ENCODE data around the gene CD300LF.

Gene CD300LF

DNA sequence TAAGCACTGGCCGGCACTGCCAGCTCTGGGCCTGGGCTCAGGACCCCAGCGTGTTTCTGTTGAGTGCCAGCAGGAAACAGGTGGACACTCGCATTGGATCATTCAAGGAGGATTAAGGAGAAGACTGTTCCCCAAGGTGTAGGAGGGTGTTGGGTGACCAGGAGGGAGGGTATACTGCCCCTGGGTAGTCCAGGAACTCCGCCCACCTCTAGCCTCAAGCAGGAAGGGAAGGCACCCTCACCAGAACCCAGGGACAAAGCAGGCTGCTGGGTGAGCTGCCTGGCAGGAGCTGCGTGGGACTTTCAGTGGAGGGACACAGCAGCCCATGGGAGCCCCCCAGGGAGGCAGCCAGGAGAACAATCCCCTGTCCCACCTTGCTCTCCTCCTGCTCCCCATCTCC is 16.6 kb upstream of the CD300LF start:
- no peak for DNase-seq

DNA sequence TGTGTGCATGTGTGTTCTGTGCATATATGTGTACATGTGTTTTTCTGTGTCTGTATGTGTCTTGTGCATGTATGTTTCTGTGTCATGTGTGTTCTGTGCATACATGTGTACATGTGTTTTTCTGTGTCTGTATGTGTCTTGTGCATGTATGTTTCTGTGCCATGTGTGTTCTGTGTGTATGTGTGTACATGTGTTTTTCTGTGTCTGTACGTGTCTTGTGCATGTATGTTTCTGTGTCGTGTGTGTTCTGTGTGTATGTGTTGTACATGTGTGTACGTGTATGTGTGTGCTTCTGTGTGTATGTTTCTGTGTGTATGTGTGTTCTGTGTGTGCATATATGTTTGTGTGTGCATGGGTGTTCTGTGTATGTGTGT is 16.0 kb upstream of the CD300LF start:
- DNase-seq: no peak

DNA sequence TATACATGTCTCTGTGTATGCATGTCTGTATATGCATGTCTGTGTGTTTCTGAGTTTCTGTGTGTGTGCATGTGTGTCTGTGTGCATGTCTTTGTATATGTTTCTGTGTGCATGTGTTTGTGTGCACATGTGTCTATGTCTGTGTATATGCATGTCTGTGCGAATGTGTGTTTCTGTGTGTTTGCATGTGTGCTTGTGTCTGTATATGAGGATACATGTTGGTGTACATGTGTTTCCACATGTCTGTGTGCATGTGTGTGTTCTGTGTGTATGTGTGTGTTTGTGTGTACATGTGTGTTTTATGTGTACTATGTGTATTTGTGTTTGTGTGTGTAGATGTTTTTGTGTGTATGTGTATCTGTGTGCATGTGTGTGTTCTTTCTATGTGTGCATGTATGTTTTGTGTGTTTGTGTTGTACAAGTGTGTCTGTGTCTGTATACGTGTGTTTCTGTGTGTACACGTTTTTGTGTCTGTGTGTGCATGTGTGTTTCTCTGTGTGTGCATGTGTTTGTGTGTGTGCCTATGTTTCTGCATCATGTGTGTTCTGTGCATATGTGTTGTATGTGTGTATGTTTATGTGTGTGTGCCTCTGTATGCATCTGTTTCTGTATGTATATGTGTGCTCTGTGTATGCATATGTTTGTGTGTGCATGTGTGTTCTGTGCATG is 15.4 kb upstream of the CD300LF start:
- DNase-seq: no peak

DNA sequence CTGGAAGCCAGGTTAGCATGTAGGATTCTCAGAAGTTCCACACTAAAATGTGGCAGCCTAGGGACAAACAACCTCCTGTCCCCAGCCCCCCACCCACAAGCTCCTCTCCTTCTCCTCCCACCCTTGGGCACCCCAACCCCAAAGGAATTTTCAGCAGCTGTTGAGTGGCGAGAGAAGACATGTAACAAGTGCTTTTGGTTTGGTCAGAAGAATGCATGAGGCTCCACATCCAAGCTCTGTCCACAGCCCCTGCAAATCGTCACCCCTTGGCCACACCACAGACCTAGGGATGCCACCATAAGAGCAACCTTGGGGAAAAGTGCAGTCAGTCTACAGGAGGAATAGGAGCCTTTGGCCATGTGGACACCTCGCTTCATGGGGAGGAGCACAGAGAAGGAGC is 12.4 kb upstream of the CD300LF start:
- DNase-seq: no peak

DNA sequence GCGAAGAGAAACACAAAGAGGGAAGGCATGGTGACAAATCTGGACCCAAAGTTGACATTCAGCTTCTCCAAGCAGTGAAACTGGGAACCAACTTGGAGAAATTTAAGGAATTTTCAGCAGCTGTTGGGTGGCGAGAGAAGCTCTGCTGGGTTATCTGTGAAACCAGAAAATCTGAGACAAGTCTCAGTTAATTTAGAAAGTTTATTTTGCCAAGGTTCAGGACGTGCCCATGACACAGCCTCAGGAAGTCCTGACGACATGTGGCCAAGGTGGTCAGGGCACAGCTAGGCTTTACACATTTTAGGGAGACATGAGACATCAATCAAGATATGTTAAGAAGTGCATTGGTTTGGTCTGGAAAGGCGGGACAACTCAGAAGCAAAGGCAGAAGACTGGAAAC is 11.2 kb upstream of the CD300LF start:
- DNase-seq: no peak

DNA sequence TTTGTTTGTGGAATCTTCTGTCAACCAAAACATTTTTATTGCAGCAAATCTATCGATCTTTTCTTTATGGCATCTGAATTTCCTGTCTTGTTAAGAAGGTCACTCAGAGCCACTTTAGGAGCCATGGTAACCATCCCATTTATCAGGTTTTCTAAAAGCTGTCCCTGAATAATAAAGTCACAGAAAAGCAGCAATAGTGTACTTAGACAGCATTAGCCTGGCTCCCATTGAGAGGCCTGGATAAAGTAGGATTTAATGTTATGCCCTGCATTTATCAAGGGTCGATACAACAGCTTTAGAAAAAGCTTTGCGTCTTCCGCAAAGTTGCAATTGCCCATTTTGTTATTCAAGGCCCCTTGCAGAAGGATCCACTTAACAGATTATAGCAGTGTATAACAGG is 10.1 kb upstream of the CD300LF start:
- DNase-seq: no peak

DNA sequence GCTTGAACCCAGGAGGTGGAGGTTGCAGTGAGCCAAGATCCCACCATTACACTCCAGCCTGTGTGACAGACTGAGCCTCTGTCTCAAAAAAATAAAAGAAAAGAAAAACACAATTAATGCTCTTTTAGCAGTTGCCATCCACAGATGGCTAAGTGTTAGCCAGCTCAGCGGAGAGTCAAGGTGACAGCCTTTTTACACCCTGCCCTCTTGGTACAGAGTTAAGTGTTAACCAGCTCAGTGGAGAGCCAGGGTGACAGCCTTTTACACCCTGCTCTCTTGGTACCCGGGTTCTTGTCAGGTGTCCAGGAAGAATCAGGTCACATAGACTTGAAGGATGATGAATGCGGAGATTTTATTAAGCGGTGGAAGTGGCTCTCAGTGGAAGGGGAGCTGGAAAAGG is 7.8 kb upstream of the CD300LF start:
- no peak for DNase-seq

DNA sequence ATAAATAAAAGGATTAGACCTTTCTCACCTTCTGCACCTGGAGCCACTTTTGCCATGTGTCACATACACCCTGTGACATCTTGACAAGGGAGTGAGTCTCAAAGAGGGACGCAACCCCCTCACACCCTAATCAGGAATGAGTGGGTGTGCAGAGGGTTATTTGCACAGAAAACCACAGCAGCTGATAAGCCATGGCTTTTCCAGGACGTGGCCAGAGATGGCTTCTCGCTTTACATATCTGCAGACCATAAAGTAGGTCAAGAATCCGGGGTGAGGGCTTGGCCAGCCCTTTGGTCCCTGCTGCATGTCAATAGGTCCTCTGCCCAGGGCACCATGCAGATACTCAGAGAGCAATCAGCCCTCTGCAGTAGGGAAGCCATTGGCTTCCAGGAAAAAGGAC is 2.4 kb upstream of the CD300LF start:
- no peak for DNase-seq

DNA sequence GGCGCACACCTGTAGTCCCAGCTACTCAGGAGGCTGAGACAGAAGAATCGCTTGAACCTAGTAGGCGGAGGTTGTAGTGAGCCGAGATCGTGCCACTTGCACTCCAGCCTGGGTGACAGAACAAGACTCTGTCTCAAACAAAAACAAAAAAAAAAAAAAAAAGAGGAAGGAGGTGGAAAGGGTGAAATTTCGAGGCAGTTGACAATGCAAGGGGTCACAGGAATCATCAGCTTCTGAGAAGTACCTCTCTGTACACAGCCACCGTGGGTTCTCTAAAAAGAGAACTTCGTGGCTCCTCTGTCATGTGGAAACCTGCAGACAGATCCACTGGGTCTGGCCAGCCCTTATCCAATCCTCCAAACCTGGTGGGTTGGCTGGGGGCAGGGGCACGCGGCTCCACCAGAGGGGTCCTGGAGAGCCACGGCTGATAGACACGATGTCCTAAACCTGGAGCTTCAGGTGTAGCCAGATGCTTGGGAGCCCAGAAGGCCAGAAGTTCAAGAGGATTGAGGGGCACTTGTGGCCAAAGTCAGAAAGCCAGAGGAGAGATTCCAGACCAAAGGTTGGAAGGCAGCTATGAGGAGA is 540 bp upstream of the CD300LF start:
- DNase-seq: no peak

DNA sequence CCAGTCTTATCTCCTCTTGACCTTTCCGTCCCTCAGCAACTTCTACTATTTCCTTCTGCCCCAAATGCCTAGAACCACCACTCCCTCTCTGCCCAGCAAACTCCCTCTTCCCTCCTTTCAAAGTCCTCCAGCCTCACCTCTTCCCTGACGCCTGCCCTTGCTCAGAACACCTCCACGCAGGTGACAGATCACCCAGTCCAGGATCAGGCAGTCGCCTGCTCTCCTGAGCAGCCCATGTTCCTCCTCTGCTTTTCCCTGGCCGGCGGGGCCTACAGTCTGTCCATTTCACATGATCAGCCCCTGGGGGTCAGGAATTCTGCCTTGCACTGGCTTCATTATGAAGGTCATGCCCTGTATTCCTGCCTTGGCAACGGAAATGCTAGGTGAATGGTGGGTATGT is 422 bp downstream of the CD300LF start:
- no peak for DNase-seq

DNA sequence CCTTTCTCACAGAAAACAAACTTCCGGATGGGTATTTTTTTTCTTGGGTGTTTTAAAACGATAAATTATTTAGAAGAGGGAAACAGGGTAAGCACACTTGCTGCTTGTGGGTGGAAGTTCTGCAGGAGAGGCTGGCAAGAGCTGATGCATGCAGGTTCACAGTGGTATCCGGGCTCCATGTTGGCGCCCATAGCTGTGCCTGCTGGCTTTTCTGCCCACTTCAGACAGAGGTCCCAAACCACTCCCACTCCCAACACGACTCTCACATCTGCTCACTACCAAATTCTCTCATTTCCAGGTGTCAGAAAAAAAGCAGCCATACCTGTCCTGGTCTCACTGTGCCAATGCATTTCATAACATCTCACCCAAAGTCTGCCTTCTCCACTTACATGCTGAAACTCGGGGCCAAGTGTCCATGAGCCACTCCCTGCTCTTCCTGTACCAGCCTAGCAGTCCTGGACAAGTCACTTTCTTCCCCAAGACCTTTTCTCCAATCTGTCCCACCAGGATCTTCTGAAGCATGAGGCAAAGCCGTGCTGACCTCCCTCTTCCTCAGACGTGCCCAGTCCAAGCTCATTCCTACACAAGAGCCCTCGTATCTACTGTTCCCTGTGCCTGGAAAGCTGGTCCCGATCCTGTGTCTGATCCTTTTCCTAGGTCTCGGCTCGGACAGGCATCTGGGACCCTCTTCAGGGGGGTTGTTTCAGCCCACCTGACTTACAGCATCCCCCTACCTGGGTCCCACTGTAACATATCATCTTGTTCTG is 1.5 kb downstream of the CD300LF start:
- no peak for DNase-seq

DNA sequence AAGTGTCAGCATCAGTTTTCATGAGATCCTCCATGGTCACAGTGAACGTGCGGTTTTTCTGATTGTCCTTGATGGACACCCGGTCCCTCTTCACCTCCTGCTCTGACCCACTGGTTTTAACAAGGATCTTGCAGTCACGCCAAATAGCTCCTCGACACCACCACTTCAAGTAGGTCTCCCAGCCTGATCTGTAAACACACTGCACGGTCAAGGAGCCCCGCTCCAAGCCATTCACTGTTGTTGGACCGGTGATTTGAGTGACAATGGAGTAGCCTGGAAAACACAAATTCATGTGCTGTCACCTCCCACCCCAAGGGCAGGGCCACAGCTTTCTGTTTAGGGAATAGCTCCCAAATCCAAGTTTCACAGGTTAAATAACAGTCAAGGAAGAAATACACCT is 8.2 kb downstream of the CD300LF start:
- no peak for DNase-seq

DNA sequence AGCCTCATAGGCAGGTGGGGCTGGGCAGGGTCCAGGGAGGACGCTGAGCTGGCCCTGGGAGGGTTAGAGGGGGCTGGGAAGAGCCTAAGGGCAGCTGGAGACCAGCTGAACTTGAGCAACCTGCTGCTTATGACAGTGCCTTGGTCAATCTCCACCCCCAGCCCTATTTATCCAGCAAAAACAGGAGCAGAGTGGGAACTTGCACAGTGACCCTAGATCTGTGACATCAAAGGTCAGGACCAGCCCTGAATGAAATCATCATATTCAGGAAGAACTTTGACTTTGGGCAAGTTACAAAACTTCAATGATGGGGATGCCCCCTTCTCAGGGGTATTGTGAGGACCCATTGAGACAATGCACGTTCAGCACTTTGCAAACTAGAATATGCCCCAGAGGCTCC is 9.4 kb downstream of the CD300LF start:
- no peak for DNase-seq

DNA sequence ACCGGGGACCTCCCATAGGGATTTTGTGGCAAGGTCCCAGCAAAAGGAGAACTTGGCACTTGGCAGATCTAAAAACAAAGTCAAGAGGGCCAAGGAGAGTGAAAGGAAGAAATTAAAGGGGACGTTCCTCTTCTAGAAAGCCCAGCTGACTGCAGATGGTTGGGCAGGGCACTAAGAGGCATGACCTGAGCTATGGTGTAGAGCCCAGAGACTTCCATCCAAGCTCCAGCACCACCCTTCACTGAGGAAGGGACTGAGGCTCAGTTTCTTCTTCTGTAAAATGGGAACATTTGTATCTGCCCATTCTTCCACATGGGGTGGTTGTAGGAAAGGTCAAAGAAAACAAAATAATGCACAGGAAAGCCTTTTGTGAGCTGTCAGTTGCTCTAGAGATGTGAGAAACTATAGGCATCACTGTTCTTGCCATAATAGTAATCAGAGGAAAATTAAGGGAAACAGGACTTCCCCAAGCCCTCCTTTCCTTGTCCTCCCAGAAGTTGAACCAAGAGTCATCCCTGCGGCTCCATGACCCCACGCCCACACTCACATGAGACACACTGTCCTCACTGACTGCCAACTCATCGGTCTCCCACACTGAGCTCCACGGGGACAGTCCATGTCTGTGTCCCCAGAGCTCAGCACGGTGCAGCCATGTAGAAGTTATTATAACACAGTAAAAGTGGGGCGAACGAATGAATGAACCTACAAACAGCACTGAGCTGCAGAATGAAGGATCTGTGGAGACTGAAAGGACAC is 10.4 kb downstream of the CD300LF start:
- DNase-seq: no peak

DNA sequence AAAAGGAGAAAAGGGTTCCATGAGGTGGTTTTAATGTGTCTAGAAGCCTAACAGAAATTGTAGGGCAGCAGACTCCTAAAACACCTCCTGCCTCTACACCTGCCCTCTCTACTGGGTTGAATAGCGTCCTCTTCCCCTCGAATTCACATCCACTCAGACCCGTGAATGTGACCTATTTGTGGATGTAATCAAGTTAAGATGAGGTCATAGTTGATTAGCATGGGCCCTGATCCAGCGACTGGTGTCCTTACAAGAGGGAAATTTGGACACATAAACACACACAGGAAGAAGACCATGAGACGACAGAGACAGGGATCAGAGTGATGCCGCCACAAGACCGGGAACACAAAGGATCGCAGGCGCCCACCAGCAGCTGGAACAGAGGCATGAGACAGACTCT is 13.5 kb downstream of the CD300LF start:
- no peak for DNase-seq

DNA sequence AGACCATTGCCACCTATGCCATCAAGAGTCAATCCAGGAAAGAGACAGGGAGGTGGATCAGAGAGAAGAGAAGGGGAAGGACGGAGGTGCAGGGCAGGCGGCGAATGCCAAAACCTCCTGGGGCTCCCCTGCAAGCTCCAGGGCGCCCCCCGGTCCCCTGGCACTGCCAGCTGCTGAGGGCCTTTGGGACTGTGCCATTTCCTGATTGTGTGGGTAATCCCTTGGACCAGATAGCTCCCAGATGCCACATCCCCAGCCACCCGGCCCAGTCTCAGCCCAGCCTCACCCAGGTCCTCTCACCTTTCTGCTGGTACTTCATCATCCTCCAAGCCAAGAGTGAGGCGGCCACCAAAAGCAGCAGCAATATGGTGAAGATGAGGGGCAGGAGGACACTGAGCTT is 14.7 kb downstream of the CD300LF start:
- no peak for DNase-seq

DNA sequence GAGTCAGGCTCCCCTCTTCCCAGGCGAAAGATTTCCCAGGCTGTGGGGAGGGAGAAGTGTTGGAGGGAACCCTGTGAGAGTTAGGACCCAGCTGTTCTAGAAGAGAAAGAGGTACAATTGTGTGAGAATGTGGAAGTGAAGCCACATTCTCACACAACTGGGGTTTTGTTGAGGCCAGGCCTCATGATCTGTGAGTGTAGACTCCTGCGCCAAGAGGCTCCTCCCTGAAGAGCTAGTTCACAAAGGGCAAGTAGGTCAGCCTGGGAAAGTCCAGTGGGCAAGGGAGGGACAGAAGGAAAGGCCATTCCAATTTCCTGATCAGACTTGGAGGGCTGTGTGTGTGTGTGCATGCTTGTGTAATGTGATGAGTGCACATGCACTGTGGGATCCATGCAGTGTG is 15.2 kb downstream of the CD300LF start:
- DNase-seq: no peak

DNA sequence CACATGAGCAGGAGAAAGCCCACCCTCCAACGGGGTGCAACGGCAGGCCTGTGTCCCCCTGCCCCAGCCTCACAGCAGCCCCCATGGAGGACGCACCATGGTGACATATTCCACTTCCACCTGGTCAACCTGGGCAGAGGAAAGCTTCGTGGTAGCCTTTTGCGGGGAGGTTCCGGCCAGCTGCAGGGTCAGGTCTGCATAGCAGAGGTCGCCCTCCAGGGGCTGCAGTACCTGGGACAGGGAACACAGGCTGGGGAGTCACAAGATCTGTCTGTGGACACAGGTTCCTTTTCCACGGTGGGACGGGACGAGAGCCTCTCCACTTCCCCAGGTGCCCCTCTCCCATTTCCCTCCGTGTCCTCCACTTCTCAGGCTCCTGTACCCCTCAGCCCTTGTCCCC is 17.1 kb downstream of the CD300LF start:
- no peak for DNase-seq

DNA sequence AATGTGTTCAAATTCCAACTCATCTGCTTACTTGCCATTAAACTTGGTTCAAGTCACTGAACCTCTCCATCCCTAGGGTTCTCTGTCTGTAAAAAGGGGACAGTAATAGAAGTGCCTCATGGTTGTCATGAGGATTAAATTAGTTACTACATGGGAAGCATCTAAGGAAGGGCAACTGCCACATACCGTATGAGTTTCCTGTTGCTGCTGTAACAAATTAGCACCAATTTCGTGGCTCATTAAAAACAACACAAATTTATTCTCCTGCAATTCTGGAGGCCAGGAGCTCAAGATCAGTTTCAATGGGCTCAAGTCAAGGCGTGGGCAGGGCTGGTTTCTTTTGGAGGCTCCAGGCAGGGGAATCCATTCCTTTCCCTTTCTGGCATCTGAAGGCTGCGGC is 18.6 kb downstream of the CD300LF start:
- no peak for DNase-seq

DNA sequence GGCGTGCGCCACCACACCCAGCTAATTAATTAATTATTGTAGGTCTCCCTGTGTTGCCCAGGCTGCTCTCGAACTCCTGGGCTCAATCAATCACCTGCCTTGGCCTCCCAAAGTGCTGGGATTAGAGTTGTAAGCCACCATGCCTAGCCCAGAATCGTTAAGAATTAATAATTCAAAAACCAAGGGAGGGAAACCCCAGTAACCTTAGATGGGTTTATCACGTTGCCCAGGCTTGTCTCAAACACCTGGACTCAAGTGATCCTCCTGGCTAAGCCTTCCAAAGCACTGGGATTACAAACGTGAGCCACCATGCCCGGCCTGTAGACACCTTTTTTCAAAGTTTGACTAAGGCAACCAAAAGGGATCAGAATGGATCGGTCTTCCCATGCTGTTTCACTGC is 21.6 kb downstream of the CD300LF start:
- no peak for DNase-seq

DNA sequence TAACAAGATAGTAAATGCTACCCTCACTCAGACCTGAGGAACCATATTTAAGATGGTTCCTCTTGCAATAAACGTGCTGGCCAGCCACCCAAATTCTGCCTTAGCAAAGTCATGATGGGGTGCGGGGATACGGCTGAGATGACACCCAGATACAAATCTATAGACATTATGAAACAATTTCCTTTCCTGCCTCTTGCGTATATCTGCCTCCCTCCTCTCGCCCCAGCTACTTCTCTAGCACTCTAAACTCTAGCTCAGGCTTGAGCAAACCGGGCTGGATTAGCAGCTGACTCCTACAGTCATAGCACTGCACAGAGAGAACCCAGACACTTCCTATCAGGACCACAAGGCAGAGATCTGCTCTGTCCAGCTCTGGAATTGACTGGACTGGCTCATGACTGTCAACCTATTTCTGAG is 22.3 kb downstream of the CD300LF start:
- no peak for DNase-seq

DNA sequence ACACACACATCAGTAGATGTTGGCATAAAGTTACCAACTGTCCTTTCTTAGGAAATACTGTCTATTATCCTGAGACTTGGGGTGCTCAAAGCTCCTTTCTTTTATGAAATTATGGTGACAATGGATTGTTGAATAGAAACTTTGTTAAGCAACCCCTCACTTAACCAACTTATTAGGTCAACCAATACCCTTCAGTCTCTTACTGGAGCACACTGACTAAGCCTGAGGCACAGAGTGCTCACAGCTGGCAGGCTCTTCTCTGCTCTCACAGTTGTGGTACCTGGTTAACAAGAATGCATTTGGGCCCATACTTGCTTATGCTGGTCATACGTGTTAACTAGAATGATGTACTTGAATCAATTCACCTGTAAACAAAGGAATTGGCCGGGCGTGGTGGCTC is 24.8 kb downstream of the CD300LF start:
- DNase-seq: no peak

DNA sequence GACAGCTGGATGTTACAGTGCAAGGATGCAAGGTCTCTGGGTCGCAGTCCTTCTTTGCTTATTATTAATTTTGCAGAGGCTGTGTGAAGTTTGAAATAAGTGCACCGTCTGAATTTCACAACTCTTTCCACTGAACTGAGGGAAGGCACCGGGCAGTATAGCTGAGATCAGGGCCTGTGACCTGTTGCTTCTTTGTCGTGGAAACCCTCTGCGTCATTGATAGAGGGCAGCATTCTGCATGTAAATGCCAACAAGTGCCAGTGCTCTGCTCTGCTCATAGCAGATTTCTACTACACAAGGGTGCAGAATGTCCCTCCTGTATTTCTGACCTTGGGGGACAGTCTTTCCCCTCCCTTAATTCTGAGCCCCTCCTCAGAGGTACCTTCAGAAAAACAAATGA is 26.0 kb downstream of the CD300LF start:
- DNase-seq: no peak

All from activated CD4-positive, alpha-beta T cell treated with anti-CD3 and anti-CD28 coated beads for 4 hours (primary cell).